DOHH2 (cell line): ENCODE measurements around the gene PHC1.

Source experiments
- H3F3A ChIP-seq: fragments of 200-600 bp; sonication (generic), shearing (Covaris generic); 2 replicates; pipeline ENCODE4 v1.6.0; 2016; ENCODE audit warnings: antibody characterized with exemption, mild to moderate bottlenecking; ENCODE audit not compliant: control insufficient read depth, insufficient read depth
- H3K27ac ChIP-seq: fragments of 200-600 bp; sonication (generic); 2 replicates; pipeline ENCODE4 v1.5.1; 2014; ENCODE audit warnings: low read depth, mild to moderate bottlenecking, low read length, moderate library complexity
- H3K27me3 ChIP-seq: fragments of 200-600 bp; sonication (generic); 2 replicates; pipeline ENCODE4 v1.6.1; 2014; ENCODE audit warnings: mild to moderate bottlenecking, low read length, mixed read lengths; ENCODE audit not compliant: control insufficient read depth
- H3K36me3 ChIP-seq: fragments of 200-600 bp; sonication (generic); 2 replicates; pipeline ENCODE4 v1.6.1; 2014; ENCODE audit warnings: mild to moderate bottlenecking, low read length, moderate library complexity, mixed read lengths; ENCODE audit not compliant: control insufficient read depth
- H3K4me1 ChIP-seq: fragments of 200-600 bp; sonication (generic); 2 replicates; pipeline ENCODE4 v1.6.1; 2014; ENCODE audit warnings: mild to moderate bottlenecking, low read length, mixed read lengths; ENCODE audit not compliant: control insufficient read depth
- H3K4me2 ChIP-seq: fragments of 200-600 bp; sonication (generic); 2 replicates; pipeline ENCODE4 v1.6.0; 2014; ENCODE audit warnings: mild to moderate bottlenecking, low read length, moderate library complexity
- H3K4me3 ChIP-seq: fragments of 200-600 bp; sonication (generic); 2 replicates; pipeline ENCODE4 v1.5.1; 2014; ENCODE audit warnings: mild to moderate bottlenecking, low read length, mixed read lengths
- H3K79me2 ChIP-seq: fragments of 200-600 bp; sonication (generic); 2 replicates; pipeline ENCODE4 v1.6.1; 2014; ENCODE audit warnings: mild to moderate bottlenecking, low read length, mixed read lengths; ENCODE audit not compliant: control insufficient read depth
- H3K9me2 ChIP-seq: fragments of 200-600 bp; sonication (generic); replicated peaks from 2 replicates; pipeline ENCODE4 v1.6.1; 2014; ENCODE audit warnings: mild to moderate bottlenecking, low read length, mixed read lengths; ENCODE audit not compliant: control insufficient read depth
- H3K9me3 ChIP-seq: fragments of 200-600 bp; sonication (generic); 2 replicates; pipeline ENCODE4 v1.6.1; 2014; ENCODE audit warnings: antibody characterized with exemption, low read length, mixed read lengths; ENCODE audit not compliant: control insufficient read depth, insufficient read depth
- H4K20me1 ChIP-seq: fragments of 200-600 bp; sonication (generic); 2 replicates; pipeline ENCODE4 v1.6.0; 2014; ENCODE audit warnings: low read depth, mild to moderate bottlenecking, antibody characterized with exemption, low read length, moderate library complexity; ENCODE audit not compliant: control insufficient read depth, insufficient read depth
- CTCF ChIP-seq: fragments of 200-600 bp; sonication (generic); IDR thresholded peaks from one replicate; pipeline ENCODE4 v1.5.1; 2014; ENCODE audit warnings: antibody characterized with exemption, mild to moderate bottlenecking, low read depth, low read length; ENCODE audit not compliant: poor library complexity, severe bottlenecking
- EZH2phosphoT487 ChIP-seq: fragments of 200-600 bp; sonication (generic); IDR thresholded peaks from 2 replicates; pipeline ENCODE4 v1.6.1; 2017; ENCODE audit warnings: borderline replicate concordance, mild to moderate bottlenecking, antibody characterized with exemption, low read length, moderate library complexity, mixed read lengths

The PHC1 gene

GRCh38 chr12:8956772-8957171, 42.5 kb downstream of the PHC1 start:
- peaks cover 30% of the 10 kb centered on the region for H3K36me3 ChIP-seq
- no peak overlapping the region for H3K4me2 ChIP-seq
- H3K4me1 ChIP-seq, result peaks cover 2% of the 10 kb centered on the region
- no peaks in the 10 kb centered on the region for H3F3A ChIP-seq
- H3K27me3 ChIP-seq, result no peaks in the 10 kb centered on the region
- H3K9me2 ChIP-seq, result no peaks in the 10 kb centered on the region
- peaks cover 14% of the 10 kb centered on the region for H3K9me3 ChIP-seq
- peaks cover 4% of the 10 kb centered on the region for H3K79me2 ChIP-seq
- H3K4me3 ChIP-seq, result no peak overlapping the region
- TF ChIP-seq CTCF (no peak), EZH2phosphoT487 (no peak)
- H4K20me1 ChIP-seq, result no peaks in the 10 kb centered on the region
- no peak overlapping the region for H3K27ac ChIP-seq

DNA sequence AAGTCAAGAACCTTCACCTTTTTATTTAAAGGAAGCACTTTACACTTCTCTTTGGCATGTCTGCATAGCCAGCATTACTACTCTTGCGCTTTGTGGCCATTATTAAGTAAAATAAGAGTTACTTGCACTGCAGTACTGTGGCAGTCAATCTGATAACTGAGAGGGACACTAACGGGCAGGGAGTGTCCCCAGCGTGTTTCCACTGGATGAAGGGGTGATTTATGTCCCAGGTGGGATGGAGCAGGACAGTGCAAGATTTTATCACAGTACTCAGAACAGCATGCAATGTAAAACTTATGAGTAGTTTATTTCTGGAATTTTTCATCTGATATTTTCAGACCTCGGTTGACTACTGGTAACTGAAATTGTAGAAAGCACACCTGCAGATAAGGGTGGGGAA, 43.3 kb downstream of the PHC1 start:
- peaks cover 14% of the 10 kb centered on the region for H3K9me3 ChIP-seq
- no peaks in the 10 kb centered on the region for H3K27me3 ChIP-seq
- no peaks in the 10 kb centered on the region for H3K4me1 ChIP-seq
- H4K20me1 ChIP-seq, result no peaks in the 10 kb centered on the region
- no peaks in the 10 kb centered on the region for H3K79me2 ChIP-seq
- H3K27ac ChIP-seq, result no peak overlapping the region
- H3F3A ChIP-seq, result no peaks in the 10 kb centered on the region
- H3K9me2 ChIP-seq, result no peaks in the 10 kb centered on the region
- no peak overlapping the region for H3K4me2 ChIP-seq
- H3K36me3 ChIP-seq, result peaks cover 28% of the 10 kb centered on the region
- no peak overlapping the region for H3K4me3 ChIP-seq
- TF ChIP-seq CTCF, result no peak
- TF ChIP-seq EZH2phosphoT487, result no peak

DNA sequence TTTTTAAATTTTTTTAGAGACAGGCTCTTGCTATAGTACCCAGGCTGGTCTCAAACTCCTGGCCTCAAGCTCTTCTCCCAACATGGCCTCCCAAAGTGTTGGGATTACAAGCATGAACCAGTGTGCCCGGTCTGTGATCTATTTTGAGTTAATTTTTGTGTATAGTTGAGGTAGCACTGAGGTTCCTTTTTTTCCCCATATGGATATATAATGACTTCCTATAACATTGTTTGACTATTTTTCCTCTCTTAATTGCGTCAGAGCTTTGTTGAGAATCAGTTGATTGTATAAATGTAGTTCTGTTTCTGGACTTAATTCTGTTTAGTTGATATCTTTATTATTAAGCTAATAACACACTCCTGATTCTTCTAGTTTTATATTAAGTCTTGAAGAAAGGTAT, 43.8 kb downstream of the PHC1 start:
- H4K20me1 ChIP-seq, result no peaks in the 10 kb centered on the region
- H3K79me2 ChIP-seq, result no peaks in the 10 kb centered on the region
- H3K4me1 ChIP-seq, result no peaks in the 10 kb centered on the region
- no peak for TF ChIP-seq CTCF
- TF ChIP-seq EZH2phosphoT487, result no peak
- H3K27ac ChIP-seq, result no peak overlapping the region
- peaks cover 23% of the 10 kb centered on the region for H3K36me3 ChIP-seq
- no peaks in the 10 kb centered on the region for H3F3A ChIP-seq
- no peak overlapping the region for H3K4me3 ChIP-seq
- H3K4me2 ChIP-seq, result no peak overlapping the region
- H3K27me3 ChIP-seq, result no peaks in the 10 kb centered on the region
- H3K9me2 ChIP-seq, result no peaks in the 10 kb centered on the region
- peaks cover 9% of the 10 kb centered on the region for H3K9me3 ChIP-seq

- Histone ChIP-seq H3K27ac (no peak overlapping the region), H3F3A (no peaks in the 10 kb centered on the region), H3K27me3 (no peaks in the 10 kb centered on the region), H3K9me3 (peaks cover 5% of the 10 kb centered on the region), H4K20me1 (no peaks in the 10 kb centered on the region), H3K79me2 (no peaks in the 10 kb centered on the region), H3K4me3 (no peak overlapping the region), H3K9me2 (no peaks in the 10 kb centered on the region), H3K4me2 (no peak overlapping the region), H3K36me3 (peaks cover 11% of the 10 kb centered on the region; the same call in 1 of the 2 replicates), H3K4me1 (no peaks in the 10 kb centered on the region)
- TF ChIP-seq CTCF (no peak), EZH2phosphoT487 (no peak)
These were observed 45.9 kb downstream of the PHC1 start for GRCh38 chr12:8960176-8960575.
